Mesendoderm (in vitro differentiated cells): ENCODE results near the gene TRABD2B.
A peak's percentile ranks its signal among the peaks of the same experiment; 100 is the strongest.

Experiments
- DNase-seq: peaks from one replicate; pipeline ENCODE4 v3.0.0; 2013
- H2AK5ac ChIP-seq: 2 replicates; pipeline ENCODE4 v1.6.1; 2013; ENCODE audit warnings: low read length, inconsistent platforms
- H2BK120ac ChIP-seq: 2 replicates; pipeline ENCODE4 v1.6.1; 2013; ENCODE audit warnings: low read depth, mild to moderate bottlenecking, low read length, moderate library complexity, mixed read lengths
- H2BK15ac ChIP-seq: replicated peaks from 2 replicates; pipeline ENCODE4 v1.6.1; 2013; ENCODE audit warnings: low read depth, mild to moderate bottlenecking, moderate library complexity
- H2BK5ac ChIP-seq: 2 replicates; pipeline ENCODE4 v1.6.1; 2013; ENCODE audit warnings: low read length, inconsistent platforms
- H3K18ac ChIP-seq: 2 replicates; pipeline ENCODE4 v1.6.1; 2013; ENCODE audit warnings: mild to moderate bottlenecking, low read length, mixed read lengths
- H3K23ac ChIP-seq: one replicate; pipeline ENCODE4 v1.6.1; 2013; ENCODE audit warnings: low read length
- H3K27ac ChIP-seq: 2 replicates; pipeline ENCODE4 v1.5.1; 2013; ENCODE audit warnings: low read depth, mild to moderate bottlenecking, inconsistent platforms, low read length, moderate library complexity
- H3K27me3 ChIP-seq: 2 replicates; pipeline ENCODE4 v1.6.1; 2013; ENCODE audit warnings: low read length, control low read depth, mild to moderate bottlenecking, inconsistent platforms; ENCODE audit not compliant: insufficient read depth, poor library complexity
- H3K36me3 ChIP-seq: 2 replicates; pipeline ENCODE4 v1.6.1; 2013; ENCODE audit warnings: low read length, inconsistent platforms; ENCODE audit not compliant: control insufficient read depth, insufficient read depth
- H3K4ac ChIP-seq: one replicate; pipeline ENCODE4 v1.6.1; 2013; ENCODE audit warnings: low read depth, mild to moderate bottlenecking, low read length, moderate library complexity
- H3K4me1 ChIP-seq: 2 replicates; pipeline ENCODE4 v1.6.1; 2013; ENCODE audit warnings: low read depth, low read length, inconsistent platforms; ENCODE audit not compliant: control insufficient read depth
- H3K4me2 ChIP-seq: 2 replicates; pipeline ENCODE4 v1.6.1; 2013; ENCODE audit warnings: low read length
- H3K4me3 ChIP-seq: 2 replicates; pipeline ENCODE4 v1.5.1; 2013; ENCODE audit warnings: mild to moderate bottlenecking, low read length
- H3K56ac ChIP-seq: one replicate; pipeline ENCODE4 v1.6.1; 2013; ENCODE audit warnings: low read length
- H3K79me1 ChIP-seq: 2 replicates; pipeline ENCODE4 v1.6.1; 2013; ENCODE audit warnings: low read length, inconsistent platforms
- H3K79me2 ChIP-seq: 2 replicates; pipeline ENCODE4 v1.6.1; 2013; ENCODE audit warnings: mild to moderate bottlenecking, low read length; ENCODE audit not compliant: control insufficient read depth, insufficient read depth
- H3K9ac ChIP-seq: 2 replicates; pipeline ENCODE4 v1.6.1; 2013; ENCODE audit warnings: low read length, inconsistent platforms
- H4K5ac ChIP-seq: one replicate; pipeline ENCODE4 v1.6.1; 2013; ENCODE audit warnings: low read length
- H4K8ac ChIP-seq: one replicate; pipeline ENCODE4 v1.6.1; 2013; ENCODE audit warnings: low read depth, mild to moderate bottlenecking, control low read depth, low read length, moderate library complexity
- WGBS: extraction: QIAGEN DNeasy Blood & Tissue Kit; methylation state at CpG from one replicate; pipeline ENCODE4 v1.1.7; 2013; ENCODE audit warnings: low lambda C conversion rate, missing lambda C conversion rate; ENCODE audit not compliant: insufficient coverage; ENCODE audit errors: extremely low coverage; 5-methylcytosine and 5-hydroxymethylcytosine counted together

TRABD2B gene

GRCh38 chr1:47883963-47884362, 113.2 kb downstream of the TRABD2B start:
- DNase-seq, result peak; percentile 26
- no peaks in the 10 kb centered on the region for H3K4me1 ChIP-seq
- H3K79me1 ChIP-seq, result no peaks in the 10 kb centered on the region
- H2BK15ac ChIP-seq, result no peak overlapping the region
- H3K79me2 ChIP-seq, result no peaks in the 10 kb centered on the region
- no peak overlapping the region for H3K23ac ChIP-seq
- H4K5ac ChIP-seq, result no peak overlapping the region
- no peak overlapping the region for H3K9ac ChIP-seq
- H3K56ac ChIP-seq, result no peak overlapping the region
- H3K27ac ChIP-seq, result no peak overlapping the region
- no peaks in the 10 kb centered on the region for H3K36me3 ChIP-seq
- no peak overlapping the region for H3K4me3 ChIP-seq
- no peak overlapping the region for H2AK5ac ChIP-seq
- no peak overlapping the region for H3K4ac ChIP-seq
- H2BK5ac ChIP-seq, result no peak overlapping the region
- no peak overlapping the region for H2BK120ac ChIP-seq
- no peaks in the 10 kb centered on the region for H3K27me3 ChIP-seq
- no peak overlapping the region for H3K4me2 ChIP-seq
- H3K18ac ChIP-seq, result no peak overlapping the region
- WGBS, result no CpG with 5 or more reads among the region's 1 CpG
- H4K8ac ChIP-seq, result no peak overlapping the region

GRCh38 chr1:47881505-47882442, 115.4 kb downstream of the TRABD2B start:
- no CpG with 5 or more reads among the region's 17 CpGs for WGBS
- DNase-seq, result no peak
- no peaks in the 10 kb centered on the region for H3K27me3 ChIP-seq

GRCh38 chr1:47876587-47876963, 120.6 kb downstream of the TRABD2B start:
- Histone ChIP-seq H3K79me1 (no peaks in the 10 kb centered on the region), H2BK15ac (no peak overlapping the region), H3K79me2 (no peaks in the 10 kb centered on the region), H3K36me3 (no peaks in the 10 kb centered on the region), H4K8ac (no peak overlapping the region), H2BK5ac (no peak overlapping the region), H3K4me1 (peaks cover 2% of the 10 kb centered on the region), H4K5ac (no peak overlapping the region), H3K18ac (no peak overlapping the region), H3K4ac (no peak overlapping the region), H3K56ac (no peak overlapping the region), H3K4me3 (no peak overlapping the region), H2BK120ac (no peak overlapping the region), H2AK5ac (no peak overlapping the region), H3K9ac (no peak overlapping the region), H3K27ac (no peak overlapping the region), H3K27me3 (no peaks in the 10 kb centered on the region), H3K4me2 (no peak overlapping the region), H3K23ac (no peak overlapping the region)
- no peak for DNase-seq
- no CpG with 5 or more reads among the region's 4 CpGs for WGBS

More at GRCh38 chr1:47881505-47882442, 115.4 kb downstream of the TRABD2B start:
- no peak overlapping the region for H3K4me2 ChIP-seq
- no peak overlapping the region for H2BK120ac ChIP-seq
- no peak overlapping the region for H2BK5ac ChIP-seq
- no peak overlapping the region for H3K9ac ChIP-seq
- no peak overlapping the region for H2AK5ac ChIP-seq
- H3K56ac ChIP-seq, result no peak overlapping the region
- no peak overlapping the region for H3K27ac ChIP-seq
- no peak overlapping the region for H3K23ac ChIP-seq
- H3K79me1 ChIP-seq, result no peaks in the 10 kb centered on the region
- H3K4ac ChIP-seq, result no peak overlapping the region
- no peak overlapping the region for H3K18ac ChIP-seq
- no peak overlapping the region for H4K5ac ChIP-seq
- no peaks in the 10 kb centered on the region for H3K4me1 ChIP-seq
- no peaks in the 10 kb centered on the region for H3K79me2 ChIP-seq
- H2BK15ac ChIP-seq, result no peak overlapping the region
- no peak overlapping the region for H4K8ac ChIP-seq
- no peaks in the 10 kb centered on the region for H3K36me3 ChIP-seq
- H3K4me3 ChIP-seq, result no peak overlapping the region

GRCh38 chr1:47875831-47876586, 121.2 kb downstream of the TRABD2B start:
- no peak overlapping the region for H3K4me3 ChIP-seq
- no peak overlapping the region for H2BK120ac ChIP-seq
- no peaks in the 10 kb centered on the region for H3K27me3 ChIP-seq
- H4K5ac ChIP-seq, result no peak overlapping the region
- H3K18ac ChIP-seq, result no peak overlapping the region
- H3K27ac ChIP-seq, result no peak overlapping the region
- H3K56ac ChIP-seq, result no peak overlapping the region
- H2BK5ac ChIP-seq, result no peak overlapping the region
- no peak for DNase-seq
- WGBS, result no CpG with 5 or more reads among the region's 5 CpGs
- no peak overlapping the region for H2AK5ac ChIP-seq
- no peak overlapping the region for H3K4me2 ChIP-seq
- H3K79me2 ChIP-seq, result no peaks in the 10 kb centered on the region
- no peak overlapping the region for H4K8ac ChIP-seq
- H3K79me1 ChIP-seq, result no peaks in the 10 kb centered on the region
- no peak overlapping the region for H3K9ac ChIP-seq
- H3K36me3 ChIP-seq, result no peaks in the 10 kb centered on the region
- H3K23ac ChIP-seq, result no peak overlapping the region
- H2BK15ac ChIP-seq, result no peak overlapping the region
- H3K4ac ChIP-seq, result no peak overlapping the region
- H3K4me1 ChIP-seq, result peaks cover 2% of the 10 kb centered on the region

- peaks cover 1% of the 10 kb centered on the region for H3K79me1 ChIP-seq
- no peak overlapping the region for H3K4ac ChIP-seq
- DNase-seq, result no peak
- no peaks in the 10 kb centered on the region for H3K36me3 ChIP-seq
- H3K27me3 ChIP-seq, result no peaks in the 10 kb centered on the region
- H3K23ac ChIP-seq, result no peak overlapping the region
- no peak overlapping the region for H2BK5ac ChIP-seq
- H3K56ac ChIP-seq, result no peak overlapping the region
- no peak overlapping the region for H4K8ac ChIP-seq
- no peak overlapping the region for H3K4me3 ChIP-seq
- H2BK15ac ChIP-seq, result no peak overlapping the region
- H3K9ac ChIP-seq, result no peak overlapping the region
- H3K4me1 ChIP-seq, result peaks cover 2% of the 10 kb centered on the region
- no peak overlapping the region for H4K5ac ChIP-seq
- no peak overlapping the region for H3K18ac ChIP-seq
- H3K79me2 ChIP-seq, result no peaks in the 10 kb centered on the region
- no peak overlapping the region for H2BK120ac ChIP-seq
- no peak overlapping the region for H2AK5ac ChIP-seq
- no peak overlapping the region for H3K27ac ChIP-seq
- no CpG with 5 or more reads among the region's 6 CpGs for WGBS
- no peak overlapping the region for H3K4me2 ChIP-seq
These were observed 122.1 kb downstream of the TRABD2B start for GRCh38 chr1:47875036-47875435.
